Measurements from ENCODE around the gene CEBPE. TPM values are rescaled to one million over a fixed set of nuclear protein-coding genes. Genes with fewer than 3 reads are reported as not detected.

CEBPE gene
- total RNA-seq, 1 donor from 2014 or later = not detected

- no peak for TF ChIP-seq CTCF (conservative IDR thresholded peaks at IDR 0.05; ENCODE audit: low read depth, low read length)
- H3K4me3 ChIP-seq (ENCODE audit: low read depth, low read length) = no peak overlapping the region
- DNase-seq (ENCODE audit: low read depth) = no peak
Observed at GRCh38 chr14:23146351-23146910, 27.4 kb upstream of the CEBPE start.

- DNase-seq (ENCODE audit: low read depth) = no peak
- no peak overlapping the region for H3K4me3 ChIP-seq (ENCODE audit: low read depth, low read length)
- no peak for TF ChIP-seq CTCF (conservative IDR thresholded peaks at IDR 0.05; ENCODE audit: low read depth, low read length)
Observed at GRCh38 chr14:23145794-23146350, 26.8 kb upstream of the CEBPE start.

GRCh38 chr14:23143911-23144310 is 24.9 kb upstream of the CEBPE start:
- no peak for TF ChIP-seq CTCF (conservative IDR thresholded peaks at IDR 0.05; ENCODE audit: low read depth, low read length)
- no peak overlapping the region for H3K4me3 ChIP-seq (ENCODE audit: low read depth, low read length)
- DNase-seq (ENCODE audit: low read depth) = no peak

GRCh38 chr14:23142826-23143225 is 23.8 kb upstream of the CEBPE start:
- no peak overlapping the region for H3K4me3 ChIP-seq (ENCODE audit: low read depth, low read length)
- TF ChIP-seq CTCF (conservative IDR thresholded peaks at IDR 0.05; ENCODE audit: low read depth, low read length) = no peak
- DNase-seq (ENCODE audit: low read depth) = no peak

GRCh38 chr14:23141706-23142444 is 22.8 kb upstream of the CEBPE start:
- H3K4me3 ChIP-seq (ENCODE audit: low read depth, low read length) = no peak overlapping the region
- DNase-seq (ENCODE audit: low read depth) = peak; percentile 43
- TF ChIP-seq CTCF (conservative IDR thresholded peaks at IDR 0.05; ENCODE audit: low read depth, low read length) = no peak

GRCh38 chr14:23140371-23140770 is 21.3 kb upstream of the CEBPE start:
- DNase-seq (ENCODE audit: low read depth) = no peak
- no peak overlapping the region for H3K4me3 ChIP-seq (ENCODE audit: low read depth, low read length)
- no peak for TF ChIP-seq CTCF (conservative IDR thresholded peaks at IDR 0.05; ENCODE audit: low read depth, low read length)

Data from epithelial cell of proximal tubule (primary cell).